GM12872 (cell line): ENCODE results near the gene CARNS1.

Experiments
- CTCF ChIP-seq: IDR thresholded peaks from 3 replicates; pipeline ENCODE4 v1.5.1; 2011; ENCODE audit warnings: low read depth, mild to moderate bottlenecking, low read length, moderate library complexity; ENCODE audit not compliant: insufficient read depth

CARNS1 gene

GRCh38 chr11:67420147-67420645 lies 4.7 kb downstream of the CARNS1 start:
- TF ChIP-seq CTCF = no peak

GRCh38 chr11:67420646-67421429 lies 5.4 kb downstream of the CARNS1 start:
- no peak for TF ChIP-seq CTCF

- TF ChIP-seq CTCF = no peak
Observed at GRCh38 chr11:67421430-67422031, 6.1 kb downstream of the CARNS1 start.

- no peak for TF ChIP-seq CTCF
Observed at GRCh38 chr11:67422891-67423290, 7.4 kb downstream of the CARNS1 start.

GRCh38 chr11:67423466-67423865 lies 8.0 kb downstream of the CARNS1 start:
- TF ChIP-seq CTCF = no peak

- no peak for TF ChIP-seq CTCF
Observed at GRCh38 chr11:67423891-67424613, 8.6 kb downstream of the CARNS1 start.

GRCh38 chr11:67428052-67429001 lies 12.8 kb downstream of the CARNS1 start, which contains the start of gene RPS6KB2:
RPS6KB2 (plus strand) TSS chr11:67428494; CDS start chr11:67428546, 52 bp downstream.
- TF ChIP-seq CTCF = no peak
